SK-N-SH treated with all-trans-retinoic acid at 6 μM for 48 hours (cell line): ENCODE data around the gene CILP.

Experiments used
- ARNTL ChIP-seq: fragments of 450-650 bp; formaldehyde crosslinking; IDR thresholded peaks from 2 replicates; pipeline ENCODE4 v1.5.0; 2020; ENCODE audit warnings: low read depth, mild to moderate bottlenecking, moderate library complexity, borderline replicate concordance
- BACH2 ChIP-seq: fragments of 250-450 bp; sonication (Bioruptor Pico); IDR thresholded peaks from 2 replicates; pipeline ENCODE4 v1.9.0; 2021; ENCODE audit warnings: mild to moderate bottlenecking, borderline replicate concordance
- CSDC2 ChIP-seq: fragments of 250-450 bp; sonication (Bioruptor Pico); IDR thresholded peaks from 2 replicates; pipeline ENCODE4 v1.5.0; 2020; ENCODE audit warnings: mild to moderate bottlenecking, moderate library complexity
- ESRRG ChIP-seq: fragments of 250-450 bp; sonication (Bioruptor Pico); IDR thresholded peaks from 2 replicates; pipeline ENCODE4 v1.6.1; 2021; ENCODE audit warnings: mild to moderate bottlenecking
- GLIS3 ChIP-seq: fragments of 250-450 bp; sonication (Bioruptor Pico); IDR thresholded peaks from 2 replicates; pipeline ENCODE4 v1.5.0; 2020; ENCODE audit warnings: mild to moderate bottlenecking, moderate library complexity
- TOX ChIP-seq: fragments of 250-450 bp; sonication (Bioruptor Pico); IDR thresholded peaks from 2 replicates; pipeline ENCODE4 v1.8.0; 2021; ENCODE audit warnings: mild to moderate bottlenecking, moderate library complexity, borderline replicate concordance
- ZC3H10 ChIP-seq: fragments of 250-450 bp; sonication (Bioruptor Pico); IDR thresholded peaks from 2 replicates; pipeline ENCODE4 v1.5.1; 2021; ENCODE audit warnings: mild to moderate bottlenecking, moderate library complexity
- ZFP3 ChIP-seq: fragments of 250-450 bp; sonication (Bioruptor Pico); IDR thresholded peaks from 2 replicates; pipeline ENCODE4 v1.5.0; 2020; ENCODE audit warnings: mild to moderate bottlenecking, moderate library complexity
- ZFP30 ChIP-seq: fragments of 450-650 bp; formaldehyde crosslinking; IDR thresholded peaks from 2 replicates; pipeline ENCODE4 v1.5.0; 2022; ENCODE audit warnings: mild to moderate bottlenecking, moderate library complexity
- ZNF565 ChIP-seq: fragments of 450-650 bp; formaldehyde crosslinking; conservative IDR thresholded peaks from 2 replicates; pipeline ENCODE4 v1.5.0; 2020; ENCODE audit warnings: low read depth, mild to moderate bottlenecking, moderate library complexity
- TF ChIP-seq, protein P1 (sequence below): fragments of 250-450 bp; sonication (Bioruptor Pico); IDR thresholded peaks from 2 replicates; pipeline ENCODE4 v1.5.1; 2021; ENCODE audit warnings: mild to moderate bottlenecking, moderate library complexity
- TF ChIP-seq, protein P2 (sequence below): fragments of 250-450 bp; sonication (Bioruptor Pico); IDR thresholded peaks from 2 replicates; pipeline ENCODE4 v1.5.1; 2020; ENCODE audit warnings: low read depth, mild to moderate bottlenecking, moderate library complexity
- TF ChIP-seq, protein P3 (sequence below): fragments of 250-450 bp; sonication (Bioruptor Pico); IDR thresholded peaks from 2 replicates; pipeline ENCODE4 v1.8.0; 2021; ENCODE audit warnings: low read depth, mild to moderate bottlenecking, moderate library complexity, borderline replicate concordance

DNA sequence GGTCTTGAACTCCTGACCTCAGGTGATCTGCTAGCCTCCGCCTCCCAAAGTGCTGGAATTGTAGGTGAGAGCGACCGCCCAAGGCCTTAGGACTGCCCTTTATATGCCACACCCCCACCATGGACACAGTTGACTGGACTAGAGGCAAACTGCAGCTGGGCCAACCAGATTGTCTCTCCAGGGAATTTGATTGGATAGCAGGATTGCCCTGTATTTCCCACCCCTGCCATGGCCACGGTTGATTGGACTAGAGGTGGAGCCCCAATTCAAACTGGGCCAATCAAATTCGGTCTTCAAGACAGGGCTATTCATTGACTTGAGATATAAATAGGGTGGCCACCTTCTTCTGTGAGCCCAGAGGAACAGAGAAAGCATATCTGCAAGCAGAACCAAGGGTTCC, 19.3 kb downstream of the CILP start:
- TF ChIP-seq ZNF565 = no peak
- TF ChIP-seq GLIS3 (CRISPR knock-in tag) = no peak
- TF ChIP-seq ARNTL (CRISPR knock-in tag) = no peak
- no peak for TF ChIP-seq ZFP30 (CRISPR knock-in tag)
- TF ChIP-seq CSDC2 (CRISPR knock-in tag) = no peak
- TF ChIP-seq, protein P1, sequence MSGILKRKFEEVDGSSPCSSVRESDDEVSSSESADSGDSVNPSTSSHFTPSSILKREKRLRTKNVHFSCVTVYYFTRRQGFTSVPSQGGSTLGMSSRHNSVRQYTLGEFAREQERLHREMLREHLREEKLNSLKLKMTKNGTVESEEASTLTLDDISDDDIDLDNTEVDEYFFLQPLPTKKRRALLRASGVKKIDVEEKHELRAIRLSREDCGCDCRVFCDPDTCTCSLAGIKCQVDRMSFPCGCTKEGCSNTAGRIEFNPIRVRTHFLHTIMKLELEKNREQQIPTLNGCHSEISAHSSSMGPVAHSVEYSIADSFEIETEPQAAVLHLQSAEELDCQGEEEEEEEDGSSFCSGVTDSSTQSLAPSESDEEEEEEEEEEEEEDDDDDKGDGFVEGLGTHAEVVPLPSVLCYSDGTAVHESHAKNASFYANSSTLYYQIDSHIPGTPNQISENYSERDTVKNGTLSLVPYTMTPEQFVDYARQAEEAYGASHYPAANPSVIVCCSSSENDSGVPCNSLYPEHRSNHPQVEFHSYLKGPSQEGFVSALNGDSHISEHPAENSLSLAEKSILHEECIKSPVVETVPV (CRISPR knock-in tag) = no peak
- no peak for TF ChIP-seq ZFP3 (CRISPR knock-in tag)
- no peak for TF ChIP-seq ZC3H10 (CRISPR knock-in tag)
- TF ChIP-seq TOX (CRISPR knock-in tag) = no peak
- TF ChIP-seq, protein P2, sequence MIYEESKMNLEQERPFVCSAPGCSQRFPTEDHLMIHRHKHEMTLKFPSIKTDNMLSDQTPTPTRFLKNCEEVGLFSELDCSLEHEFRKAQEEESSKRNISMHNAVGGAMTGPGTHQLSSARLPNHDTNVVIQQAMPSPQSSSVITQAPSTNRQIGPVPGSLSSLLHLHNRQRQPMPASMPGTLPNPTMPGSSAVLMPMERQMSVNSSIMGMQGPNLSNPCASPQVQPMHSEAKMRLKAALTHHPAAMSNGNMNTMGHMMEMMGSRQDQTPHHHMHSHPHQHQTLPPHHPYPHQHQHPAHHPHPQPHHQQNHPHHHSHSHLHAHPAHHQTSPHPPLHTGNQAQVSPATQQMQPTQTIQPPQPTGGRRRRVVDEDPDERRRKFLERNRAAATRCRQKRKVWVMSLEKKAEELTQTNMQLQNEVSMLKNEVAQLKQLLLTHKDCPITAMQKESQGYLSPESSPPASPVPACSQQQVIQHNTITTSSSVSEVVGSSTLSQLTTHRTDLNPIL = no peak
- TF ChIP-seq BACH2 (CRISPR knock-in tag) = no peak
- no peak for TF ChIP-seq ESRRG
- TF ChIP-seq, protein P3, sequence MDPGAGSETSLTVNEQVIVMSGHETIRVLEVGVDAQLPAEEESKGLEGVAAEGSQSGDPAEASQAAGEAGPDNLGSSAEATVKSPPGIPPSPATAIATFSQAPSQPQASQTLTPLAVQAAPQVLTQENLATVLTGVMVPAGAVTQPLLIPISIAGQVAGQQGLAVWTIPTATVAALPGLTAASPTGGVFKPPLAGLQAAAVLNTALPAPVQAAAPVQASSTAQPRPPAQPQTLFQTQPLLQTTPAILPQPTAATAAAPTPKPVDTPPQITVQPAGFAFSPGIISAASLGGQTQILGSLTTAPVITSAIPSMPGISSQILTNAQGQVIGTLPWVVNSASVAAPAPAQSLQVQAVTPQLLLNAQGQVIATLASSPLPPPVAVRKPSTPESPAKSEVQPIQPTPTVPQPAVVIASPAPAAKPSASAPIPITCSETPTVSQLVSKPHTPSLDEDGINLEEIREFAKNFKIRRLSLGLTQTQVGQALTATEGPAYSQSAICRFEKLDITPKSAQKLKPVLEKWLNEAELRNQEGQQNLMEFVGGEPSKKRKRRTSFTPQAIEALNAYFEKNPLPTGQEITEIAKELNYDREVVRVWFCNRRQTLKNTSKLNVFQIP = no peak
